Dedifferentiated amniotic fluid mesenchymal stem cell (primary cell): ENCODE data around the gene ANKFN1.

Experiments
- DNase-seq: peaks from one replicate; pipeline ENCODE4 v3.0.0-alpha.2; 2016; ENCODE audit errors: extremely low spot score

Gene ANKFN1

DNA sequence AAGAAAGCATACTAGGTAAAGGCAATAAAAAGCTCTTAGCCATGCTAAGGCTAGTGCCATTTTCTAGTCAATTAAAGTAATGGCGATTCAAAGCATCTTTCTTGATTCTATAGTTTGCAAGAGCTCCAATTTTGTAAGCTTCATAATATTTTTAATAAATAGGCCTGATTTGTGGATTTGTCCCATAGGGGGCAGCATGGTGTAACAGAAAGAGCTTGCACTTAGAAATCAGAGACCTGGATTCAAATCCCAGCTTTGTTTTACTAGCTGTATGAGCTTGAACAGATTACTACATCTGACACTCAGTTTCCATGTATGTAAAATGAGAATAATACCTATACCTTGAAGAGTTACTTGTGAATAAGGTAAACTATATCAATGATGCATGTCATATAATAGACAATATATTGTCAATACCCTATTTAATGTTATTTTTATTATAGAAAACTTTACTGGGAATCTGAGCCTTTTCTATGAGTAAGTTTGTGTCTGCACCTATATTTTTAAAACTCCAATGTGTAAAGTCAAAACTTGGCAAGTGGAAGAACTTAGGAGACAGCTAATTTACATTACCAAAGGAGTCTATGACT lies 346.6 kb downstream of the ANKFN1 start:
- DNase-seq = no peak

DNA sequence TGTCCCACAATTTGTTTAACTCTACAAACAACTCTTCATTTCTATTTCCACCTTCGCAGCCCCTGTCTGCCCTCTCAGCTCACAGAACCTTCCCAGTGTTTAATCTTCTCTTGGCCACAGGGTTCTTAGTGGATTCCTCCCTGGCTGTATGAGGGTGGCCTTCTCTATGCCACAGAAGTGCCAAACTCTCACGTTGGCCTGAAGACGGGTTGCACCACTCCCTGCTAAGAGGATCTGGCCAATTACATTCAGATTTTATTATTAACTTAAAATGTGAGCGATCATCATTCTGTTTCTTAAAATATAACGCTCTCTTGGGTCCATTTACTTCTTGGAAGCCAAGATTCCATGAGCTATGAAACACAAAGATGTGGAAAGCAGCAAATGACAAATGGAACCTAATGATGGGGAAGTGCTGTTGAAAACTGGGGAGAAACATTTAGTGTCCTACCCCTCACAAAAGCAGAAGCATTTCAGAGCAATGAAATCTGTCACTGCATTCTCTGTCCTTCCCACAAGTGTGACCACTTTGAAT lies 348.9 kb downstream of the ANKFN1 start:
- DNase-seq = no peak

DNA sequence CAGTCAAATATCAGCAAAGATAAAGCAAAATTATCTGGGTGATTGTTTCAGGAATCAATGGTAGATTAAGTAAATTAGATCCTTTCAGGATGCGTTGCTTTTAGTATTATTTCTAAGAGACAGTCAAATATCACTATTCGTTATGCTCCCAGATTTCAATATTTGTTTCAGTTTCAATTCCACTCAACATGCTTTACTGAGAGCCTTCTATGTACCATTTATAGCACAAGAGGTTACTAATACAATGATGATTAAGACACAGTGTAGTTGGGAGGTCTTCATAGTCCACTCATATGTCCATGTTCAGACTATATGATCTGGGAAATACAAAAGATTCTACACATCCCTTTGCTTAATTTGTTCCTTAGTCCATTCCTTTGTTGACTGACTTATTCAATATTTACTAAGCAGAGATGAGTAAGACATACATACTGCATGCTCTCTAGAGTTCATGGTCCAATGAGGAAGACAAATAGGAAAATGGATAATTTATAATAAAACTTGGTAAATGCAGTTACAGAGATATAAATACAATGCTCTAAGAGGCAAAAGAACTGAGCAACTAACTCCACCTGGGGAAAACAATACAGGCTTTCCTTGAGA lies 352.0 kb downstream of the ANKFN1 start:
- no peak for DNase-seq

DNA sequence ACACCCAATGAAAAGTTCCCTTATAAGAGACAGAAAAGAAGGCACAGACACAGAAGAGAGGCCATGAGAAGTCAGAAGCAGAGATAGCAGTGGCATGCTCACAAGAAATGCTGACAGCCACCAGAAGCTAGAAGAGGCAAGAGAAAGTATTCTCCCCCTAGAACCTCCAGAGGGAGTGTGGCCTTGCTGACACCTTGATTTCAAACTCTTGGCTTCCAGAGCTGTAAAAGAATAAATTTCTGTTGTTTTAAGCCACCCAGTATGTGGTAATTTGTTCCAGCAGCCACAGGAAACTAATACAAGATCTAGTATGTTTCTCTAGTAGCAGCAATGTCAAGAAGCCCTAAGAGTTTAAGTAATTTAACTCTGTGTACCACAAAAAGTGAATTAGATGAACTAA lies 353.1 kb downstream of the ANKFN1 start:
- DNase-seq = no peak

DNA sequence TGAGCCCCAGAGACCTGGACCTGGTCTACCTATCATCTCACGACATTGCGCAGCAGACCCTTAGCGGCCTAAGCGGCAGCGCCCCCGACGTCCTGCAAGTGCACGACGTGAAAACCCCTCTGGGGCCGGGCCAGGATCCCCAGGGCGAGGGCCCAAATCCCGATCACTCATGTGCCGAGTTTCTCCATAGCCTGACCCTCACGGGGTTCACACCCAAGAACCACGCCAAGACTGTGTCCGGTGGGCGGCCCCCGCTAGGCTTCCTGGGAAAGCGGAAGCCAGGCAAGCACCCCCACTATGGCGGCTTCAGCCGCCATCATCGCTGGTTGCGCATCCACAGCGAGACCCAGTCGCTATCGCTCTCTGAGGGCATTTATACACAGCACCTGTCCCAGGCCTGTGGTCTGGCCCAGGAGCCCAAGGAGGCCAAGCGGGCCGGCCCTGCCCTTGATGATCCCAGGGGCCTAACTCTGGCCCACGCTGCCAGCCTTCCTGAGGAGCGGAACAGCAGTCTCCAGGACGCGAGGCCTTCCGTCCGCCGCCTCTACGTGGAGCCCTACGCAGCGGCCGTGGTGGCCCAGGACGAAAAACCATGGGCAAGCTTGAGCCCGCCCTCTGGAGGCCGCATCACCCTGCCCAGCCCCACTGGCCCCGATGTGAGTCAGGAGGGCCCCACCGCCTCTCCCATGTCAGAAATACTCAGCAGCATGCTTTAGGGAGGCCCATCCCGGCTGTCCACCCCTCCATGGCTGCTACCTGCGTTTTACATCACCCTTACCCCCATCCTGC lies 357.5 kb downstream of the ANKFN1 start:
- no peak for DNase-seq

DNA sequence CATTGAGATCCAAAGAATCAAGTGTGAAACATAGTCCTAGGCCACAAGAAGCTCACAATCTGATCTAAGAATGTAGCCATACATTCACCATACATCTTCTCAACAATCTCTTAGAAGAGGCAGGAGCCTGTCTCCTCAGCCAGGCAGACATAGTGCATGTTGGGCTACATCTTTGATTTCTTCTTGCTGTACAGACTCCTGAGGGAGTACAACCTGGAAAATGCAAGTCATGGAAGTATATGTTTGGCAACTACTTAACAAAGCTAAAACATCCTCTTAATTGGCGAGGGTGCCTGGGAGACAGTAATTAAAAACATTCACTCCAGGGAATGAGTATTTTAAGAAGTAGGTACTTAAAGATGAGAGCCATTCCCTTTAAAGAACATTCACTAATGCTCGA lies 361.0 kb downstream of the ANKFN1 start:
- no peak for DNase-seq

DNA sequence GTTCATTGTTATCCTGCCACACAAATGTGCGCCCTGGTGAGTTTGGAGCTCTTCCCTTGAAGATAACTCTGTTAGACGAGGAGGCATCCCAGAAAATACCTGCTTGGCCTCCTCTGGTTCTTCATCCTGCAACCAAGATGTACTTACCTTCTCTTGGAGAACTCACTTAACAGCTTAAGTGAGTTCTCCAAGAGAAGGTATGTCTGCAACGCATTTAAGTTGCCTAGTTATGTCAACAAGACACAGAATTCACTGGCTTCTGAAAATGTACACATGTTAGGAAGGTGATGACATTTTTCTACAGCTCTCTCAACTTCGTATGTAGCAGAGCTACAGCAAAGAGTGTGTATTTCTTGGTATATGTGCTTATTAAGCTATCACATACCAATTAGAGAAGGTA lies 361.6 kb downstream of the ANKFN1 start:
- DNase-seq = no peak

DNA sequence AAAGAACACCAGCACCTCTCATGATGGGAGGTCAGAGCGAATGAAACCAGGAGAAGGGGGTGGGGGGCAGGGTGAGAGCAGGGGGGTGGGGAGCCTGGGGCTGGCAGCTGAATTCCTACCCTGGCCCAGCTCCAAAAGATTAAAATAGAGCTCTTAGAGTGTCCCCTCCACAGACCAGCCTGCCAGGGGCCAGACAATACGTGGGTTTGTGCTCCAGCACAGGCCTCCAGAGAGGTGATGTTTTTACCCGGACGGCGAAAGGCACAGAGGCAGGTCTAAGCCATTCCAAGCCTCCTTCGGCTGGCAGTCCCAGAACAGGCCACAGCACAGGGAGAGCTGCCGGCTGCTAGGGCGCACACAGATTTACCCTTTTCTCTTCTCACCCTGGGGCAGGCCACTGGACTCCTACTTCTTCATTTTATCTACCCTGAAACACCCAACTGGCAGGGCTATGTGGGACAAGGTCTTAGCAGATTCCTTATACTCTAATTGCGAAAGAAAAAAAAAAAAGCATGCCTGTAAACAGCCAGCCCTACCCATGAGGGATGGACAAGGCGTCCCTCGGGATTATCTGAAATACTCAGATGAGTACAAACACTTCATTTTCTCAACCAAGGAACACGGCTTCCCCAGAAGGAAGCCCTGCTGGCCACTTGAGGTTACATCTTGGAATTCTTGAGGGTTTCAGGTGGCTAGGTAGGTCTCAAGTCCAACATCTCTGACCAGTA lies 368.3 kb downstream of the ANKFN1 start:
- DNase-seq = no peak

DNA sequence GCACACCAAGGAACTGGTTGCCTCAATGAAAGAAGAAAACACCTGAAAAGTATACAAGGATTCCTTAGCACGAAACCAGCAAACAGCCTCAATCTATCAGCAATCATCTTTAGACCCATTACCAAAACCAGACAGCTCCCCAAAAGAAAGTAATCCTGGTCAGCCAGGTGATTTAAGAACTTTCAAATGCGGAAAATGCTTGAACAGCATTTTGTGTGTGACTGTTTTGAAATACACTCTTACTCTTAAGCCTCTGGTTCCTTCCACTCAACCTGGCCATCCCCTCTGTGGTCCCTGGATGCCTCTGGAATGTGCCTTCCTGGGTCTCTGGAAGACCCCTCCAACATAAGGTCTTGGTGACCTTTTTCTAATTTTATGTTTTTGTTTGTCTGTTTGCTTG lies 369.8 kb downstream of the ANKFN1 start:
- no peak for DNase-seq

DNA sequence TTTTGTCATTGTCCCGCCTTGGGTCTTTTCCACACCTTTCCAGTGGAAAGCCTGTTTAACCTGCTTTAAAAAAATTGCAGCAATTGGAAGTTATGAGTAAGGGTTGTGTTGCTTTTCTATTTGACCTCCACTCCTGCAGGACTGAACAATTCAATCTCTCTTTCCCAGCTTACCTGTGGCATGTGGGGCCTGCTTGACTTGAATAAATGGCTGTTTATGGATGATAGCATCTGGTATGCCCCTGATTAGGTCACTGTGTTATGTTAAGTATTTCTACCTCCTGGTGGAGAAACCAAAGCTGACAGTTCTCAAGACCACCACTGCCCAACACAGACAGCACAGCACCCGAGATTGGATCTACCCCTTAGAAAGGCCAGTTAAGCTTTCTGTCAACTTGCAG lies 375.4 kb downstream of the ANKFN1 start:
- DNase-seq = no peak

DNA sequence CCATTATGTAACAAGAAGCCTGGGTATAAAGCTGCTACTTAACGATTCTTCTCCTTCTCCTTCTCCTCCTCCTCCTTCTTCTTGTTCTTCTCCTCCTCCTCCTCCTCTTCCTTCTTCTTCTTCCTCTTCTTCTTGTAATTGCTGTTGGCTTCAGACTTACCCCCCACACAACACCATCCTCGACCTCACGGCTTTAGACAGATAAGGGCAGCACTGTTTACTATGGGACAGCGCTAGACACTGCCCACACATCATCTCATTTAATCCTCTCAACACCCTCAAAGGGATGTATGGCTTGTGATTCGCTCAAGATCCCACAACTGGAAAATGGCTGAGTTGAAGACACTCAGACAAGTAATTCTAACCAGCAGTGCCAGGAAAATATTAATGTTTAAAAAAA lies 379.7 kb downstream of the ANKFN1 start:
- DNase-seq = no peak

DNA sequence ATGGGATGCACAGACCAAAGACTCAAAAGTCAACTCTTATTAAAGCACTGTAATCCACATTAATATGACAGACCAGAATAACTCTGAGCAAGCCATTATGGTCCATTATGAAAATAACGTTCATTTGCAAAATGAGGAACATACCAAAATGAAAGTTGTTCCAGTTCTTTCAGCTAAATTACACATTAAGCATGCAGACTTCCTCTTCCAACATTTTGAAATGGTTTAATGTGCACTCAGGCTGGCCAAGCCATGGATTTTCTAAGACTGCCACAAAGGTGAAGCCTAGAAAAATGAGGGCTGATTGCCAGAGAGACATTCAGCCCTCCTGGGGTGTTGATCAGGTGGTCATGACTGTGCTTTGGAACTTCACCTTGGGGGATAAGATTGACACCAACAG lies 383.5 kb downstream of the ANKFN1 start:
- DNase-seq = no peak

DNA sequence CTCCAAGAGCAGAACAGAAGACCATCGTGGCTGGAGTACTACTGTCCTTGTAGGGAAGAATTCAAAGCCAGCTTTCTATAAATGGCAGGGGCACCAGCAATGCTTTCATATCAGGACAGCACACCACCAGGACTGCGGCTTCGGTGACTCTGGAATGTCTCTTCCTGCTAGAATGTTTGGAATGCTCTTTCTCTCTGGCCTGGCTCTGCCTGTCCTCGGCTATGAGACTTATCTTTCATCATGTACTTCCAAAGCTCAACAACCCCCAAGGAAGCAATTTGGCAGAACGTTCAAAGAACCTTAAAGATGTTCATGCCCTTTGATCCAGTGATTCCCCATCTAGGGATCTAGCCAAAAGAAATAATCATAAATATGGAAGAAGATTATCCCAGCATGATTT lies 387.6 kb downstream of the ANKFN1 start:
- no peak for DNase-seq

DNA sequence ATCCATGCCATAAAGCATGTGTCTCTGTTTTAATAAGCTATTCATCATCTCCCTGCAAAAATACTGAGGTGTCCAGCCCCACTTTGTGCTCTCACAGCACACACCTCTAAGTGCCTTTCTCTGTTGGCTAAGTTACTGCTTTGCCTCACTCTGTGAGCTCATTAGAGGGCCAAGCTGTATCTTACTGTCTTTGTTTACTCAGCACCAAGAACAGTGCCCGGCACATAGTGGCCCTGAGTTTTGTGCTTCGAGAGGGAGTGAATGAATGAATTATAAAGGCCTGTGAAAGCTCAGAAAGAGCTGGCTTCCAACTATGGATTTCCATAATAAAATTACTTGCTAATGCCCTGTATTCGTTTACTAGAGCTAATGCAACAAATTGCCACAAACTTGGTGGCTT lies 390.0 kb downstream of the ANKFN1 start:
- DNase-seq = no peak

DNA sequence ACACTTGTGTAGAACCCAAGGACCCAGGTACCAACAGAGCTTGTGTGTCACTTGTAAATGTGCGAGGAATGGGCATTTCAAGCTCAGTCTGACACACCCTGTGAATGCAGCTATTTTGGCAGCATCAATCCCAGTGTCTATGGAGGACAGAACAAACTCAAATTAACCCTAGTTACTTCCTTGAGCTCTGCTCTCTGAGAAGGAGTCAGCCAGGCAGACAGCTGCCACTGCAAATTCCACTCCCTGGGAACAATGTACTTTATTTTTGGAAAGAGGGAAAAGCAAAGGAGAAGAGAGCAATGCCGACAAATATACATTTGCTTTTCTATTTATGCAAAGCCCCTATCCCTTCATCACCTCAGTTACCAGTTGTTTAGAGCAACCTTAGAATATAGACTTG lies 391.8 kb downstream of the ANKFN1 start:
- DNase-seq = no peak

DNA sequence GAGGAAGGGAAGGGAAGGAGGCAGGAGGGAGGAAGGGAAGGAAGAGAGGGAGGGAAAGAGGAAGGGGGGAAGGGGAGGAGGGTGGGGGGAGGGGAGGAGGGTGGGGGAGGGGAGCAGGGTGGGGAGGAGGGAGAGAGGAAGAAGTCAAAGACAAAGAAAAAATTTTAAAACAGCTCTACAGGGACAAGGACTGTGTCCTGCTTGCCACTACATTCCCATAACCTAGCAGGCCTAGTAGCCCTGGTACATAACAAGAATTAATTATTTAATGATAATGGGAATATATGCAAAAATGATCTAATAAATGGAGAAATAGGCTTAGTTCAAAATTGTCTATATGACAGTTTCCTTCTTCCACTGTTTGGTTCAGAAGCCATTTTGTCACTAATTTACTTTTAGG lies 392.7 kb downstream of the ANKFN1 start:
- no peak for DNase-seq

DNA sequence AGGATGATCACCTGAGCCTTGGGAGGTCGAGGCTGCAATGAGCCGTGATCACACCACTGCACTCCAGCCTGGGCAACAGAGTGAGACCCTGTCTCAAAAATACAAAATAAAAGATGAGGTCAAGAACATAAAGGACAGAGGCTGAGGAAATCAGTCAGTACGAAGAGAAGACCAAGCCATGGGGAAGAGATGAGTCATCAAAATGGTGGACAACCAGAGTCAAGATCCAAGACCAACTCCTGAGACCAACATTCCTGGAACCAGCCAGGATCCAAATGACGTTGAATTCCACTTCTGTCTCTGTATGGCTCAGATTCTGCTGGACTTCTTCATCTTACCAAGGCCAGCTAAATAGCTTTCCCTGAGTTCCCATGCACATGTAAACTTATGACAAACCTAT lies 395.4 kb downstream of the ANKFN1 start:
- DNase-seq = no peak

DNA sequence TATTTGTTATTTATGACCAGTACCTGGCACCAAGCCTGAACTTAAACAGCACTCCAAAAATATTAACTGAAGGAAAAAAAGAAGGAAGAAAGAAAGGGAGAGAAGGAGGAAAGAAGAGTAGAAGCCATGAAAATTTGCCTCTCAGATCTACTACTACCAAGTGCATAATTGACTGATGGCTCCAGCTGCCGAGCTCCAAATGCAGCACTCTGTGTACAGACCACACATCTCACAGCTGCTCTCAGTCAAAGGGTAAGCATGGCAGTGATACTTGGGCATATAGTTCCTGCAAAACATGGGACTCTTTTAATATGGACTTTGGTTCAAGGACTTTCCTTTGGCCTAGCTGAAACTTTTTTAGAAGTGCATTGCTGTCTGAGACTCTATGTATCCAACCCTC lies 396.2 kb downstream of the ANKFN1 start:
- DNase-seq = no peak

DNA sequence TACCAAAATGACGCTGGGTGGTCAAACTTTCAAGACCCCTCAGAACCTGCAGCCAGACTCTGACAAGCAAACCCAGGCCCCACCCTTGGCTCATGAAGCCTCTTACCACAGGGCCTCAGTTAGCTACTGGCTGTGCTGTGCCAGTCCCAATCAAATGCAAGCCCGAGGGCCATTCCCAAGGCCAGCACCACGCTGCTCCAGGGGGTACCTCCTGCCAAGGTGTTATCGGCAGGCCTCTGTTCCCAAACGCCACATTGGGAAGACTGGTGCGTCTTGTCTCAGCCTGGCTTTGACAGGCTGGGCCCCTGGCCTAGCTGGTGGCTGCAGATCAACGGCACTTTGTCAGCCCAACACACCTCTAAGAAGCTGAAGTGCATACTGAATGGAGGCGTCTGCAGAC lies 404.4 kb downstream of the ANKFN1 start:
- DNase-seq = no peak

DNA sequence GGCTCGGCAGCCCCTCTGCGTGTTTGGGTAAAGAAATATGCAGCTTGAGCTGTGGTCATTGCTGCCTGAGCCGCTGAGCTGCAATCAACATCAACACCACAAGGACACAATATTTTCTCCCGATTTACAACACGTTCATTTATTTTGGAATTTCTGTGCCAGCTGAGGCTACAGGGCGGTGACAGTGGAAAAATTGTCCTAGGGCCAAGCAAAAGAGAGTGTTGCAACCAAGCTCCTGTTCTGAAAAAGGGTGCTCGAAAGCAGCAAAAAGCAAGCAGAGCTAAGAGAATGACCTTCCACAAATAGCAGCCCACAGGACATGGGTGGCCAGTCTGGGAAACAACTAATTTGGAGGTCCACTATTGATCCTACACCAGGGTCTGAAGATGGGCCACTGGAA lies 404.8 kb downstream of the ANKFN1 start:
- no peak for DNase-seq
